ENCODE measurements around the gene DGKE. TPM values are rescaled to one million over a fixed set of nuclear protein-coding genes. Genes with fewer than 3 reads are reported as not detected.

DGKE gene
- total RNA-seq, 1 donor from 2014 or later = 8.6 TPM

GRCh38 chr17:56879280-56879679, 45.3 kb downstream of the DGKE start:
- Mint-ChIP-seq H3K27ac (no peak overlapping the region), H3K4me1 (no peaks in the 10 kb centered on the region), H3K36me3 (no peaks in the 10 kb centered on the region), H3K9me3 (peaks cover 12% of the 10 kb centered on the region), H3K4me3 (no peak overlapping the region), H3K27me3 (ENCODE audit: low read depth) (peaks cover 3% of the 10 kb centered on the region)
- DNase-seq (ENCODE audit: low spot score in 2 of 2, unreplicated experiment in 2 of 2) = no peak
- no peak for TF ChIP-seq CTCF (IDR thresholded peaks at IDR 0.05; ENCODE audit: unreplicated experiment)

- Mint-ChIP-seq H3K27me3 (ENCODE audit: low read depth) (peaks cover 3% of the 10 kb centered on the region), H3K4me1 (no peaks in the 10 kb centered on the region), H3K4me3 (no peak overlapping the region), H3K9me3 (peaks cover 12% of the 10 kb centered on the region), H3K27ac (no peak overlapping the region), H3K36me3 (no peaks in the 10 kb centered on the region)
- no peak for TF ChIP-seq CTCF (IDR thresholded peaks at IDR 0.05; ENCODE audit: unreplicated experiment)
- no peak for DNase-seq (ENCODE audit: low spot score in 2 of 2, unreplicated experiment in 2 of 2)
Observed at GRCh38 chr17:56880133-56880532, 46.2 kb downstream of the DGKE start.

GRCh38 chr17:56880571-56880970, 46.6 kb downstream of the DGKE start:
- H3K4me1 Mint-ChIP-seq = no peaks in the 10 kb centered on the region

GRCh38 chr17:56881685-56882295, 47.8 kb downstream of the DGKE start:
- no peak for DNase-seq (ENCODE audit: low spot score in 2 of 2, unreplicated experiment in 2 of 2)
- no peak for TF ChIP-seq CTCF (IDR thresholded peaks at IDR 0.05; ENCODE audit: unreplicated experiment)
- Mint-ChIP-seq H3K36me3 (peaks cover 4% of the 10 kb centered on the region), H3K27ac (no peak overlapping the region), H3K4me1 (no peaks in the 10 kb centered on the region), H3K9me3 (peaks cover 12% of the 10 kb centered on the region), H3K4me3 (no peak overlapping the region), H3K27me3 (ENCODE audit: low read depth) (no peaks in the 10 kb centered on the region)

More at GRCh38 chr17:56880571-56880970, 46.6 kb downstream of the DGKE start:
- Mint-ChIP-seq H3K4me3 (no peak overlapping the region), H3K27ac (no peak overlapping the region), H3K36me3 (no peaks in the 10 kb centered on the region), H3K27me3 (ENCODE audit: low read depth) (peaks cover 3% of the 10 kb centered on the region), H3K9me3 (peaks cover 12% of the 10 kb centered on the region)
- no peak for DNase-seq (ENCODE audit: low spot score in 2 of 2, unreplicated experiment in 2 of 2)
- TF ChIP-seq CTCF (IDR thresholded peaks at IDR 0.05; ENCODE audit: unreplicated experiment) = no peak

- H3K36me3 Mint-ChIP-seq = peaks cover 21% of the 10 kb centered on the region
- H3K27ac Mint-ChIP-seq = no peak overlapping the region
- no peaks in the 10 kb centered on the region for H3K4me1 Mint-ChIP-seq
- H3K27me3 Mint-ChIP-seq (ENCODE audit: low read depth) = no peaks in the 10 kb centered on the region
- no peak overlapping the region for H3K4me3 Mint-ChIP-seq
- DNase-seq (ENCODE audit: low spot score in 2 of 2, unreplicated experiment in 2 of 2) = no peak
- no peak for TF ChIP-seq CTCF (IDR thresholded peaks at IDR 0.05; ENCODE audit: unreplicated experiment)
- H3K9me3 Mint-ChIP-seq = peaks cover 11% of the 10 kb centered on the region
Observed at GRCh38 chr17:56883616-56884015, 49.7 kb downstream of the DGKE start.
